IMR-90 (cell line): Measurements from ENCODE around the gene CEP170. TPM values are rescaled to one million over a fixed set of nuclear protein-coding genes. Genes with fewer than 3 reads are reported as not detected.

Source experiments
- ATAC-seq: fragments of 200-7000 bp; cut with Tn5 transposase; 2 replicates; pipeline ENCODE4 v1.9.1; 2020; ENCODE audit warnings: low read depth, mild to moderate bottlenecking, moderate library complexity
- BruUV-seq: library from RNA; stranded (reverse); fragments of 400-500 nt; replicated peaks from 2 replicates; lab custom pipeline; 2021; lab: Mats Ljungman, UMichigan
- CTCF ChIA-PET: fragments of 300-600 bp; formaldehyde crosslinking; extraction: SDS; loops from one replicate; lab custom pipeline; 2021; ENCODE audit warnings: antibody characterized with exemption; lab: Yijun Ruan, JAX
- POLR2A ChIA-PET: fragments of 300-600 bp; sonication (Branson Sonifier 250); formaldehyde crosslinking; loops from one replicate; lab custom pipeline; 2022; ENCODE audit warnings: antibody characterized with exemption; ENCODE audit not compliant: unreplicated experiment; lab: Charles Lee
- DNase-seq: peaks from one replicate; pipeline ENCODE4 v3.0.0; 2013
- H2AFZ ChIP-seq: replicated peaks from 2 replicates; pipeline ENCODE3; 2013; ENCODE audit warnings: low read length, mild to moderate bottlenecking; ENCODE audit not compliant: poor library complexity
- H2AK5ac ChIP-seq: 2 replicates; pipeline ENCODE4 v1.6.1; 2013; ENCODE audit warnings: low read depth, low read length, inconsistent platforms
- H2AK9ac ChIP-seq: replicated peaks from 2 replicates; pipeline ENCODE3; 2013; ENCODE audit warnings: mild to moderate bottlenecking, low read depth, low read length, moderate library complexity; ENCODE audit not compliant: poor library complexity
- H2BK120ac ChIP-seq: 2 replicates; pipeline ENCODE4 v1.6.1; 2013; ENCODE audit warnings: low read depth, low read length, inconsistent platforms
- H2BK15ac ChIP-seq: 3 replicates; pipeline ENCODE4 v1.6.1; 2013; ENCODE audit warnings: low read depth, low read length, inconsistent platforms
- H2BK20ac ChIP-seq: 2 replicates; pipeline ENCODE4 v1.6.1; 2013; ENCODE audit warnings: low read depth, mild to moderate bottlenecking, inconsistent platforms, low read length, moderate library complexity
- H2BK5ac ChIP-seq: 2 replicates; pipeline ENCODE4 v1.6.1; 2013; ENCODE audit warnings: mild to moderate bottlenecking, low read depth, low read length, inconsistent platforms; ENCODE audit not compliant: poor library complexity, severe bottlenecking
- H3K14ac ChIP-seq: replicated peaks from 2 replicates; pipeline ENCODE4 v1.6.1; 2013; ENCODE audit warnings: low read depth, low read length, inconsistent platforms
- H3K18ac ChIP-seq: 2 replicates; pipeline ENCODE4 v1.6.1; 2013; ENCODE audit warnings: low read depth, low read length, control low read depth
- H3K23ac ChIP-seq: 2 replicates; pipeline ENCODE4 v1.6.1; 2013; ENCODE audit warnings: low read depth, low read length, inconsistent platforms
- H3K27ac ChIP-seq: 2 replicates; pipeline ENCODE4 v1.5.1; 2013; ENCODE audit warnings: mild to moderate bottlenecking, control low read depth, low read length; ENCODE audit not compliant: insufficient read depth
- H3K27me3 ChIP-seq: 2 replicates; pipeline ENCODE4 v1.6.1; 2013; ENCODE audit warnings: low read length; ENCODE audit not compliant: control insufficient read depth, insufficient read depth
- H3K36me3 ChIP-seq: 2 replicates; pipeline ENCODE4 v1.6.1; 2013; ENCODE audit warnings: low read length, mixed read lengths; ENCODE audit not compliant: control insufficient read depth, insufficient read depth
- H3K4ac ChIP-seq: 2 replicates; pipeline ENCODE4 v1.6.1; 2013; ENCODE audit warnings: low read depth, low read length, inconsistent platforms
- H3K4me1 ChIP-seq: 2 replicates; pipeline ENCODE4 v1.6.1; 2013; ENCODE audit warnings: low read length, mixed read lengths; ENCODE audit not compliant: control insufficient read depth, insufficient read depth
- H3K4me2 ChIP-seq: 2 replicates; pipeline ENCODE4 v1.6.1; 2013; ENCODE audit warnings: low read depth, mild to moderate bottlenecking, control low read depth, low read length, moderate library complexity
- H3K4me3 ChIP-seq: 2 replicates; pipeline ENCODE4 v1.5.1; 2013; ENCODE audit warnings: low read depth, mild to moderate bottlenecking, control low read depth, low read length, moderate library complexity; ENCODE audit not compliant: insufficient read depth
- H3K56ac ChIP-seq: 2 replicates; pipeline ENCODE4 v1.6.1; 2013; ENCODE audit warnings: low read length, inconsistent platforms; ENCODE audit not compliant: insufficient read depth; ENCODE audit errors: extremely low read depth
- H3K79me1 ChIP-seq, 2 experiments: 2 replicates each; pipeline ENCODE4 v1.6.1; 2013; ENCODE audit warnings: low read length in 2 of 2, inconsistent platforms in 1 of 2, low read depth in 1 of 2
- H3K9ac ChIP-seq: 2 replicates; pipeline ENCODE4 v1.6.1; 2013; ENCODE audit warnings: low read depth, low read length, control low read depth
- H3K9me1 ChIP-seq: 2 replicates; pipeline ENCODE4 v1.6.1; 2013; ENCODE audit warnings: low read length, inconsistent platforms; ENCODE audit not compliant: insufficient read depth
- H3K9me3 ChIP-seq: 2 replicates; pipeline ENCODE4 v1.6.1; 2013; ENCODE audit warnings: low read length; ENCODE audit not compliant: control insufficient read depth, insufficient read depth
- H4K20me1 ChIP-seq: 2 replicates; pipeline ENCODE4 v1.6.1; 2013; ENCODE audit warnings: low read length, inconsistent platforms; ENCODE audit not compliant: insufficient read depth
- H4K5ac ChIP-seq: 2 replicates; pipeline ENCODE4 v1.6.1; 2013; ENCODE audit warnings: mild to moderate bottlenecking, low read depth, low read length, control low read depth
- H4K8ac ChIP-seq, 2 experiments: 2 replicates each; pipeline ENCODE4 v1.6.1; 2013; ENCODE audit warnings: low read depth in 2 of 2, low read length in 2 of 2, control low read depth in 1 of 2, inconsistent platforms in 1 of 2
- H4K91ac ChIP-seq: 2 replicates; pipeline ENCODE4 v1.6.1; 2013; ENCODE audit warnings: low read depth, low read length, inconsistent platforms; ENCODE audit not compliant: insufficient read depth
- CHD1 ChIP-seq: IDR thresholded peaks from 2 replicates; pipeline ENCODE4 v1.6.1; 2012; ENCODE audit warnings: low read depth, low read length, improper control_type of control experiment
- ELK1 ChIP-seq: fragments of 150-350 bp; IDR thresholded peaks from 2 replicates; pipeline ENCODE4 v1.6.1; 2016; ENCODE audit warnings: low read depth, mild to moderate bottlenecking, low read length, moderate library complexity, borderline replicate concordance
- FOS ChIP-seq: fragments of 150-350 bp; IDR thresholded peaks from 2 replicates; pipeline ENCODE4 v1.6.1; 2016; ENCODE audit warnings: low read depth, low read length
- MXI1 ChIP-seq: IDR thresholded peaks from 2 replicates; pipeline ENCODE4 v1.6.1; 2012; ENCODE audit warnings: low read depth, mild to moderate bottlenecking, low read length, moderate library complexity, borderline replicate concordance
- NFE2L2 ChIP-seq: fragments of 150-350 bp; IDR thresholded peaks from 2 replicates; pipeline ENCODE4 v1.6.1; 2016; ENCODE audit warnings: low read depth, mild to moderate bottlenecking, low read length
- RCOR1 ChIP-seq: IDR thresholded peaks from 2 replicates; pipeline ENCODE4 v1.6.1; 2012; ENCODE audit warnings: mild to moderate bottlenecking, low read length, improper control_type of control experiment; ENCODE audit not compliant: insufficient replicate concordance
- SMC3 ChIP-seq: fragments of 150-350 bp; IDR thresholded peaks from 2 replicates; pipeline ENCODE4 v1.6.1; 2016; ENCODE audit warnings: low read depth, mild to moderate bottlenecking, antibody characterized with exemption, low read length, moderate library complexity
- USF2 ChIP-seq: fragments of 150-350 bp; IDR thresholded peaks from 2 replicates; pipeline ENCODE4 v1.6.1; 2017; ENCODE audit warnings: mild to moderate bottlenecking, antibody characterized with exemption, low read length, low read depth
- WGBS, 2 experiments: methylation state at CpG; one replicate each; pipeline versions ENCODE4 v1.1.5 to v1.1.7; 2013; ENCODE audit warnings: missing lambda C conversion rate in 2 of 2; ENCODE audit not compliant: insufficient read length in 1 of 2; ENCODE audit errors: extremely low coverage in 2 of 2; 5-methylcytosine and 5-hydroxymethylcytosine counted together
- dilution Hi-C: fragments of 300-500 bp; cut with HindIII; formaldehyde crosslinking; loops from one replicate; pipeline ENCODE4 v1.14.3; 2018; ENCODE audit warnings: low sequenced_read_pairs; ENCODE audit not compliant: unreplicated experiment
- in situ Hi-C: fragments of 300-500 bp; cut with MboI; formaldehyde crosslinking; loops from 3 replicates; pipeline ENCODE4 v1.14.3; 2019; ENCODE audit warnings: low sequenced_read_pairs, inconsistent platforms, mixed read lengths
- intact Hi-C: fragments of 100-400 bp; cut with micrococcal nuclease; formaldehyde crosslinking; loops from 2 replicates; pipeline ENCODE4 v1.10.0; 2022
- polyA plus RNA-seq, 3 experiments: library from polyadenylated mRNA; depleted of rRNA; stranded (reverse); fragments of >200 nt; gene quantifications; 2 replicates each; pipeline ENCODE4 v1.2.3, GENCODE V29; 2012; ENCODE audit warnings: low replicate concordance in 1 of 3
- total RNA-seq: library from RNA; depleted of rRNA; stranded (reverse); fragments of >200 nt; gene quantifications from 2 replicates; pipeline ENCODE4 v1.2.3, GENCODE V29; 2012

Gene CEP170
- total and polyA plus RNA-seq, 2 of the 4 experiments (the other 2 are of a cell fraction): 65.8 to 151 TPM

GRCh38 chr1:243299069-243299468, 44.0 kb upstream of the CEP170 start:
- no peak overlapping the region for H3K27ac ChIP-seq
- no peak overlapping the region for H3K23ac ChIP-seq
- no peak overlapping the region for H3K4ac ChIP-seq
- TF ChIP-seq FOS (no peak), USF2 (no peak), RCOR1 (no peak), NFE2L2 (no peak), CHD1 (no peak), SMC3 (no peak), MXI1 (no peak), ELK1 (no peak)
- dilution Hi-C loops: no loop called here
- DNase-seq (no peak), ATAC-seq (no peak)
- no peaks in the 10 kb centered on the region for H3K9me3 ChIP-seq
- peaks cover 0 to 4% of the 10 kb centered on the region in 2 experiments; a peak in 2 of 4 replicates for H3K79me1 ChIP-seq
- no peaks in the 10 kb centered on the region; the same call in 1 of the 2 replicates for H3K9me1 ChIP-seq
- H2BK120ac ChIP-seq: no peak overlapping the region
- H4K8ac ChIP-seq: no peak overlapping the region
- BruUV-seq: no TSS peak
- H2AK9ac ChIP-seq: no peak overlapping the region
- H3K36me3 ChIP-seq: peaks cover 4% of the 10 kb centered on the region
- no peak overlapping the region for H2AFZ ChIP-seq
- no peak overlapping the region for H3K4me2 ChIP-seq
- H3K56ac ChIP-seq: no peak overlapping the region
- POLR2A ChIA-PET: no interaction called here
- H3K27me3 ChIP-seq: no peaks in the 10 kb centered on the region
- H2AK5ac ChIP-seq: no peak overlapping the region
- H3K18ac ChIP-seq: no peak overlapping the region
- intact Hi-C loops: no loop called here
- H4K91ac ChIP-seq: no peak overlapping the region
- no peaks in the 10 kb centered on the region for H4K20me1 ChIP-seq
- no peak overlapping the region for H3K14ac ChIP-seq
- H3K4me3 ChIP-seq: no peak overlapping the region
- H2BK15ac ChIP-seq: no peak overlapping the region
- CTCF ChIA-PET: no interaction called here
- no CpG with 5 or more reads among the region's 1 CpG for WGBS, 2 experiments
- H2BK20ac ChIP-seq: no peak overlapping the region
- H2BK5ac ChIP-seq: no peak overlapping the region
- no peak overlapping the region for H3K9ac ChIP-seq
- H3K4me1 ChIP-seq: peaks cover 2% of the 10 kb centered on the region; the same call in 1 of the 2 replicates
- no peak overlapping the region for H4K5ac ChIP-seq
- in situ Hi-C loops: no loop called here
